HuH-7.5 (cell line): ENCODE results near the gene PTAR1.

ENCODE experiments used
- DNase-seq: peaks from one replicate; pipeline ENCODE4 v3.0.0; 2011; ENCODE audit warnings: low spot score

PTAR1 gene

DNA sequence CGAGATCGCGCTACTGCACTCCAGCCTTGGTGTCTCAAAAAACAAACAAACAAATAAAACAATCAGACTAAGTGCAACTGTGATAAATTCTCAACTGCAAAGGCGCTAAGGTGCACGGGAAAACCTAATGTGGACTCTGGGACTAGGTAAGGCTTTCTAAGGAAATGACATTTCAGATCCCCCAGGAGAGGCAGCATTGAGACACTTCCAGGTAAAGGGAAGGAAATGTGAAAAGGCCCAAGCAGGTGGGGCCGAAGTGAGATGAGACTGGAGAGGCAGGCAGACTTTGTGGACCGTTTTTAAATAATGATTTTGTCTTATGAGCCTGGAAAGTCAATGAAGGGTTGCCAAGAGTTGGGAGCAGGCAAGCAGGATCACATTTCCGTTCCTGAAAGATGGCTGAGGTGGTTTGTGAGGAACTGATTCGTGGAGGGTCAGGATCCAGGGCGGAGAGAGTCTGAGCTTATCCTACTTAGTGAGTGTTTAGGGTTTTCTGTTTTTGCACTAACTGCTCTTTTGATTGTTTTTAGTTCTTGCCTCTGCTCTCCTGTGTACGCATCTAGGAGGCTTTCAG lies 85.6 kb downstream of the PTAR1 start:
- no peak for DNase-seq

DNA sequence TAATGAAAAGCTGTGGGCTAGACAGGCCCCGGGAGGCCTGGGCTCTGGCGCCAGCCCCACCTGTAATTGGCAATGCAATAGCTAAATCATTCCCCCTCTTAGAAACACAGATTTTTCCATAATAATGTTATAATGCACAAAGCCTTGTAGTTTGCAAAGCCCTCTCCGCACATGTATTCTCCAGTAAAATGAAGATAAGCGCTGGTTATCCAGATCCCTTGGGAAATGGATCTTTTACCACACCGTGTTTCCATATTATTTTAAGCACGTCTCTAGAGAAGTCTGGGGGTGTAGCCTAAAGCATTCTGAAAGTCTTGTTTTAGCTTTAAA lies 86.5 kb downstream of the PTAR1 start:
- DNase-seq: no peak

DNA sequence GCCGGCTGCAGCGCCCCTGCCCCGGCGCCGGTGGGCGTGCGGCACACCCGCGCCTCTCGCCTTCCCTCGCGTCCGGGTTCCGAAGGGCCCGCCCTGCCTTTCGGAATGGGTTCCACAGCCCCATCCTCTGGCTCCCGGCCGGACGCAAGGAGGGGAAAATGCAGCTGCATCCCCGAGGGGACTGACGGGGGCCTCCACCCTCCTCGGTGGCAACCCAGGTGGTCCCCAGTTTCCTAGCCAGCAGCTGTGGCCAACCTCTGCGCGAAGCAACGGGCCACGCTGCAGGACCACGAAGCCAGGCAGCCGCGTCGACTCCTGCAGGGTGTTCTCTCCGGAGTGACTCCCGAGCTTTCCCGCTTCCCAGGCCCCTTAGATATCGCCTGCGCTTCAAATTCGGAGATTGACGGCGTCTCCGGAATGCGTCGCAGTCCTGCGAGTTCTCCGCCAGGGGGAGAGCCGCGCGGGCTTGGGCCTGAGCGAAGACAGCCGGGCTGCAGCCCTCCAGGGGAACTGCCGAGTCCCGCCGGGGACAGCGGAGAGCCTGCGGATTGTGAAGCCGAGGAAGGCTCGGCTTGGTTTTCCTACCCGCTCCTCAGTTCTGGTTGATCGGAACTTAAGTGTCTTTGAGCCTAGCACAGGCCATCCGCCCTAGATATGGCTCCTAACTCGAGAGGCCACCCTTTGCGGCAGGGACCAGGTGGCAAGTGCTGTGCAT lies 87.1 kb downstream of the PTAR1 start:
- peak; percentile 78 for DNase-seq

DNA sequence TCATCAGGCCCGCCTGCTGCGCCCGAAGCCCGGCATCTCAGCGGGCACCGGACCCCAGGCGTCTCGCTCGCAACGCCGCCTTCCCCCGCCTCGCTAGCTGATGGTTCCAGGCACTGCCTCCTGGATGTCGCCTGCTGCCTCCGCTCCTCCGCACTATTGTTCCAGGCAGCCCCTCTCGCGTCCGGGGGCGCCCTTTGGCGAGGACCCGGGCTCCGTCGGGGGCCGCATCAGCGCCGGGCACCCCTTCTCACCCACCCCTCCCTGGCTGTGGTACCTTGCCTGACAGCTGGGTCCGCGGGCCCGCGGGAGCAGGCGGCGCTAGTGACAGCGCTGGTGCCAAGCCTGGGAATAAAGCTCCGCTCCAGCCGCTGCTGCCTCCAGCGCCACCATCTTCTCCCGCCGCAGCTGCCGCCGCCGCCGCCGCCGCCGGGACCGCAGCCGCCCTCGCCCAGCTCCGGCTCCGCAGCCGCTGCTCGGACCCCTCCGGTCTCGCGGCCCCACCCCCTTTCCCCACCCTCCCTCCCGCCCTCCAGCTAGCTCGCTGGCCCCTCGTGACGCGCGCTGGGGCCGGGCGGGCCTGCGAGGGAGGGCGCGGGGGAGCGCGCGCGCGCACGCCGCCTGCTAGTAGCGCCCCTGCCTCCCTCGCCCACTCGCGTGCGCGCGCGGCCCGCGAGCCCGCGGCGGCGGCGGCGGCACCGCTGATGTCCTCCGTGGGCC lies 87.8 kb downstream of the PTAR1 start, which contains the start of gene APBA1:
APBA1 (minus strand) TSS at position 493 of the 717 bp plus-strand sequence.
- DNase-seq: peak; percentile 40

DNA sequence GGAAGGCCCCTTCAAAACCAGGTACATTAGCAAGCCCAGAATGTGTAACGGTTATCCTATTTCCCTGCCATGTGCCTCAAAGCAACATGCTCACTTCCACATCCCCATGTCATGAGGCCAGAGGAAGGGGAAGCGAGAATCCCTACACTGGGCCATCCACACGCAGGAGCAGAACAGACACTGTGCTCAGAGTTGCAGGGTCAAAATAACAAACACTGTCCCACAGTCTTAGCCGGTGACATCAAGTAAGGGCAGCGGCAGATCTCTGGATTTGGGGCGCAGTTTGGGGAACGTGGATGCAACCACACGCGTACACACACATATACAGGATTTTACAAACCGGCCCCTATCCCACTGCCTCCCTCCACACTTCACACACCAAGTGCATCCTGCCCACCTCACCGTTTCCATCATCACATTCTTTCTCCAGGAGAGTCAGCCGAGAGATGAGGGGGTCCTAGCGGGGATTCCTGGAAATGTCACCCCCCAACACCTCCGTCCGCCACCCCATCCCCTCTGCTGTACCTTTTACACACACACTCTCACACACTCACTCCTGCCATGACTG lies 88.4 kb downstream of the PTAR1 start:
- DNase-seq: no peak

DNA sequence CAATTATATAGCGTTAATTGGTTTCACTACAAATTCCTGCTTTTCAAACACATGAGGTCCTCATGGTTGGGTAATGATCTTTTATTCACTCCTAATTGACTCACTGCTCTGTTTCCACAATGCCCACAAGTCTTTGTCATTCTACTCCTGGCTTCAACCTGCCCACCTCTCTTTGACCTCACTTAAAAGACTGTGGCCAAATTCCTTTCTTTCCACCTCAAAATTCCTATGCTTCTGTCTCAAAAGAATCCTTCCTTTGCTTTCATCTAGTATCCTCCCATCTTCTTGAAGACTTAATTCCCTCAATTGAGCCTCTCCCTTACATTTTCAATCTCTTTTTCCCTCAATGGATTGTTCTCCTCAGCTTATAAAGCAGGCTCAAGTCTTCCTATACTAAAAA lies 92.5 kb downstream of the PTAR1 start:
- no peak for DNase-seq

DNA sequence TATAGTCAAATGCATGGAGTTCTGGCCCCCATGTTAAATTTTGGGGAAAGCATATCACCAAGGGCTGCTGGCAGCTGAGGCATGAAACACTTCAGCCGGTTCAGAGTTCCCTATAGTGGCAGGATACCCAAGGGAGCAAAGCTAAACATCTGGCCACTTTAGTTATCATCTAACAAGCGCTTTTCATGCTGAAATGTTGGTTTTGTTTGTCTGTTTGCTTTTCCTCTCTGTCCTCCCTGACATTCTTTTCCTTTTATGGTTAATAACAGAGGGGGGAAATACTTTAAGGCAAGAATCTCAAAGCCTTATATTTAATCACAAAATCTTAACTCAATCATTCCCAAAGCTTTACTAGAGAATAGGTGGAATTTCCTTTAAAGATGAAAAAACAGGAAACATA lies 99.5 kb downstream of the PTAR1 start:
- no peak for DNase-seq
